Measurements from ENCODE around the gene CLNK.

CLNK gene

GRCh38 chr4:10607206-10607605 lies 77.4 kb downstream of the CLNK start:
- DNase-seq = no peak

GRCh38 chr4:10606483-10607155 lies 77.9 kb downstream of the CLNK start:
- no peak for DNase-seq

GRCh38 chr4:10605746-10606482 lies 78.7 kb downstream of the CLNK start:
- no peak for DNase-seq

- DNase-seq = no peak
These were observed 79.5 kb downstream of the CLNK start for GRCh38 chr4:10605031-10605430.

- no peak for DNase-seq
These were observed 85.0 kb downstream of the CLNK start for GRCh38 chr4:10599574-10599973.

GRCh38 chr4:10598829-10599228 lies 85.7 kb downstream of the CLNK start:
- DNase-seq = no peak

GRCh38 chr4:10596586-10597290 lies 87.8 kb downstream of the CLNK start:
- DNase-seq = no peak

GRCh38 chr4:10593130-10593529 lies 91.4 kb downstream of the CLNK start:
- DNase-seq = no peak

GRCh38 chr4:10590896-10591295 lies 93.7 kb downstream of the CLNK start:
- no peak for DNase-seq

- no peak for DNase-seq
These were observed 94.8 kb downstream of the CLNK start for GRCh38 chr4:10589799-10590198.

GRCh38 chr4:10589321-10589720 lies 95.2 kb downstream of the CLNK start:
- DNase-seq = no peak

GRCh38 chr4:10587697-10588096 lies 96.9 kb downstream of the CLNK start:
- DNase-seq = peak; percentile 15

- DNase-seq = no peak
These were observed 97.3 kb downstream of the CLNK start for GRCh38 chr4:10587296-10587695.

GRCh38 chr4:10584042-10584441 lies 100.5 kb downstream of the CLNK start:
- no peak for DNase-seq

- no peak for DNase-seq
These were observed 101.6 kb downstream of the CLNK start for GRCh38 chr4:10582951-10583350.

- DNase-seq = peak; percentile 14
These were observed 102.4 kb downstream of the CLNK start for GRCh38 chr4:10582059-10582686.

GRCh38 chr4:10581022-10581421 lies 103.5 kb downstream of the CLNK start:
- DNase-seq = no peak

GRCh38 chr4:10579648-10580047 lies 104.9 kb downstream of the CLNK start:
- DNase-seq = no peak

- DNase-seq = no peak
These were observed 106.8 kb downstream of the CLNK start for GRCh38 chr4:10577508-10578426.

GRCh38 chr4:10577018-10577417 lies 107.5 kb downstream of the CLNK start:
- DNase-seq = no peak

- DNase-seq = no peak
These were observed 108.3 kb downstream of the CLNK start for GRCh38 chr4:10576236-10576635.

- no peak for DNase-seq
These were observed 109.2 kb downstream of the CLNK start for GRCh38 chr4:10575414-10575813.

Data from activated CD4-positive, alpha-beta T cell treated with anti-CD3 and anti-CD28 coated beads for 48 hours (primary cell).